SU-DHL-6 (cell line): ENCODE results near the gene GON4L.

Experiments used
- CTCF ChIP-seq: fragments of 200-600 bp; sonication (generic); IDR thresholded peaks from one replicate; pipeline ENCODE4 v1.5.1; 2017; ENCODE audit warnings: antibody characterized with exemption, mild to moderate bottlenecking, low read length, moderate library complexity; ENCODE audit not compliant: insufficient read depth, poor library complexity, severe bottlenecking
- EZH2phosphoT487 ChIP-seq: fragments of 200-600 bp; sonication (generic), shearing (Covaris generic); conservative IDR thresholded peaks from 2 replicates; pipeline ENCODE4 v1.6.1; 2018; ENCODE audit warnings: mild to moderate bottlenecking, antibody characterized with exemption, low read length, moderate library complexity, mixed read lengths

GRCh38 chr1:155856975-155857930, at the start of gene GON4L:
- TF ChIP-seq CTCF (no peak), EZH2phosphoT487 (no peak)
